GM12801 (cell line): ENCODE measurements around the gene TMTC2.

Source experiments
- CTCF ChIP-seq: IDR thresholded peaks from one replicate; pipeline ENCODE4 v1.5.1; 2011; ENCODE audit warnings: control low read depth; ENCODE audit not compliant: insufficient read length; ENCODE audit errors: extremely low read depth

Gene TMTC2

GRCh38 chr12:82710741-82711140, 24.0 kb downstream of the TMTC2 start:
- no peak for TF ChIP-seq CTCF

- TF ChIP-seq CTCF: no peak
Measured at GRCh38 chr12:82714427-82714826, 27.7 kb downstream of the TMTC2 start.

GRCh38 chr12:82721726-82722125, 35.0 kb downstream of the TMTC2 start:
- TF ChIP-seq CTCF: no peak

- no peak for TF ChIP-seq CTCF
Measured at GRCh38 chr12:82723093-82723492, 36.4 kb downstream of the TMTC2 start.

- TF ChIP-seq CTCF: no peak
Measured at GRCh38 chr12:82723891-82724290, 37.2 kb downstream of the TMTC2 start.

- TF ChIP-seq CTCF: no peak
Measured at GRCh38 chr12:82725741-82726140, 39.0 kb downstream of the TMTC2 start.

- no peak for TF ChIP-seq CTCF
Measured at GRCh38 chr12:82727886-82728285, 41.2 kb downstream of the TMTC2 start.

- no peak for TF ChIP-seq CTCF
Measured at GRCh38 chr12:82728710-82729109, 42.0 kb downstream of the TMTC2 start.
